Activated gamma-delta T cell (primary cell): ENCODE measurements around the gene IGF2.

Experiments
- DNase-seq: peaks from one replicate; lab custom pipeline; 2025; lab: John Stamatoyannopoulos, UW

Gene IGF2

GRCh38 chr11:2103668-2104523 lies 35.3 kb downstream of the IGF2 start:
- no peak for DNase-seq

- DNase-seq, result no peak
Observed at GRCh38 chr11:2102883-2103213, 36.3 kb downstream of the IGF2 start.

- no peak for DNase-seq
Observed at GRCh38 chr11:2102132-2102882, 36.9 kb downstream of the IGF2 start.

- DNase-seq, result no peak
Observed at GRCh38 chr11:2101171-2101675, 38.0 kb downstream of the IGF2 start.

- no peak for DNase-seq
Observed at GRCh38 chr11:2100361-2101170, 38.6 kb downstream of the IGF2 start.

GRCh38 chr11:2099516-2100349 lies 39.5 kb downstream of the IGF2 start:
- DNase-seq, result no peak

GRCh38 chr11:2098691-2099515 lies 40.3 kb downstream of the IGF2 start:
- DNase-seq, result no peak

GRCh38 chr11:2097998-2098690 lies 41.0 kb downstream of the IGF2 start:
- DNase-seq, result no peak

- DNase-seq, result no peak
Observed at GRCh38 chr11:2097356-2097997, 41.7 kb downstream of the IGF2 start.

- DNase-seq, result no peak
Observed at GRCh38 chr11:2096919-2097301, 42.3 kb downstream of the IGF2 start.

GRCh38 chr11:2096011-2096918 lies 42.9 kb downstream of the IGF2 start:
- DNase-seq, result no peak

- no peak for DNase-seq
Observed at GRCh38 chr11:2095542-2095941, 43.6 kb downstream of the IGF2 start.

GRCh38 chr11:2095198-2095520 lies 44.0 kb downstream of the IGF2 start:
- DNase-seq, result no peak

- DNase-seq, result no peak
Observed at GRCh38 chr11:2094354-2095197, 44.6 kb downstream of the IGF2 start.

- no peak for DNase-seq
Observed at GRCh38 chr11:2093575-2094353, 45.4 kb downstream of the IGF2 start.

GRCh38 chr11:2092956-2093412 lies 46.2 kb downstream of the IGF2 start:
- no peak for DNase-seq

- no peak for DNase-seq
Observed at GRCh38 chr11:2092464-2092910, 46.7 kb downstream of the IGF2 start.
